ENCODE results near the gene PXDN.

PXDN gene

DNA sequence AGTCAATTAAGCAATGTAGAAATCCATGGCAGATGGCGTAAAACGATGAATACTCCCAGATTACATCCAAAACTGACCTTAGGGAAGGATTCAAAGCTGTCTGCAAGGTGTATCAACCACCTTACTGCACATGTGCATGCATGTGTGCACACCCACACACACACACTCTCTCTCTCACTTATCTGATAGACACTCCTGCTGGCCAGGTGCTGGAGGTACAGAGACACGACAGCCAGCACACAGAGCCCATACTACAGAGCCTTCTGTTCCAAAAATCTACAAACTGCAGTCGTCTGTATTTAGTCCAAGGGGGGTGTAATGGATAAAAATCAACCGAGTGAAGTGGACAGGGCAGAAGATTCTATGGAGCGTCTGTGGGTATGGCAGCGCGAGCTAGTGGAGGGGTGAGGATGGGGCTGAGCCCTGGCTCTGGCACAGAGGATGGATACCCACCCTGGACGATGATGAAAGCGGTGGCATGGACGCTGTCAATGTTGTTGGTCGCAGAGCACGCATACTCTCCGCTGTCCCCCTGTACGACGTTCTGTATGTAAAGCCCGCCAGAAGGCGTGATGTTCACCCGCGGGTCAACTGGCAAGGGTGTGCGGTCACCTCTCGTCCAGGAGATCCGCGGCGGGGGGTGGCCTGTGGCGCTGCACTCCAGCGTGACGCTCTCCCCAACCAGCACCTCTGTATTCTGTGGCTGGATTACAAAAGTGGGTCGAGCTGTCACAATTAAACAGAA lies 78.4 kb downstream of the PXDN start:
- FAIRE-seq, result no peak
- TF ChIP-seq POLR2A (IDR thresholded peaks at IDR 0.05; ENCODE audit: low read depth, low read length), result no peak
- TF ChIP-seq TAF1 (IDR thresholded peaks at IDR 0.05; ENCODE audit: borderline replicate concordance, low read depth, low read length), result no peak
- TF ChIP-seq POLR2AphosphoS5 (IDR thresholded peaks at IDR 0.05; ENCODE audit: low read depth, low read length), result no peak
- DNase-seq (ENCODE audit: insufficient read length), result no peak

DNA sequence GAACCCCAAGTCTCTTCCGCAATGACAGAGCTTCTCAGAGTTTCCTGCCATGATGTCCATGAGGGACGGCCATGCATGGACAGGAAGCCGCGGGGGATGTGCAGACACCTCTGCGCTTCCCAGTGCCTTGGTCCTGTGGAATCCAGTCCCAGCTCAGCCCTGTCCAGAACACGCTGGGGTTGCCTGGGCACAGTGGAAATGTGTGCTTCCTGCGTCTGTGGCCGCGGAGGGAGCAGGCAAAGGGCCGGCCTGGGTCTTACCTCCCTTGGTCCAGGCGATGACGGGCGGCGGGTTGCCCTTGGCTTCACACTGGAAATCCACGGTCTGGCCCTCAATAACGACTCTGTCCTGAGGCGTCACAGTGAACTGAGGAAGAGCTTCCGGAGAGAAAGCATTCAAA lies 79.6 kb downstream of the PXDN start:
- FAIRE-seq, result no peak
- TF ChIP-seq POLR2A (IDR thresholded peaks at IDR 0.05; ENCODE audit: low read depth, low read length) (no peak), POLR2AphosphoS5 (IDR thresholded peaks at IDR 0.05; ENCODE audit: low read depth, low read length) (no peak), TAF1 (IDR thresholded peaks at IDR 0.05; ENCODE audit: borderline replicate concordance, low read depth, low read length) (no peak)

DNA sequence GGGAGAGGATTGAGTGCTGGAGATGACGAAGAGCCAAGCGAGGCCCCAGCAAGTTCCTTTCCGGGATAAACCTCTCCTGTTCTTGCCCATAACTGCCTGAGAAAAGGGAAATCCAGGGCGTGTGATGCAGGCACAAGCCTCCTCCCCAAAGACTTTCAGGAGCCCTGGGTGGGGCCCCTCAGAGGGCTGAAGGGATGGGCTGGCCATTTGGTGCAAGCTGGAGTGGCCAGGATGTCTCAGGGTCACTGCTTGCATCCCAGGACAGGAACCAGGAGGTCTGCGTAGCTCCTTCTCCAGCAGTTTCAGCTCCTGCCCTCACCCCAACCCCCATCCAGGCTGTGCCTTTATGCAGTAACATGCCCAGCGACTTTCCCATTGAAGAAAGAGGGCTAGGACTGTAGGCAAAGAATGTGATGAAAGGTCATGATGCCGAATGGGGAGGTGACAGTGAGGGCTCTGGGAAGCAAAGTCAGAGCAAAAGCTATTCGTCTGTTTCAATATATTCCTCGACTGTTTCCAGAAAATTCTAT lies 80.2 kb downstream of the PXDN start:
- no peak for DNase-seq (ENCODE audit: insufficient read length)
- TF ChIP-seq TAF1 (IDR thresholded peaks at IDR 0.05; ENCODE audit: borderline replicate concordance, low read depth, low read length) (no peak), POLR2A (IDR thresholded peaks at IDR 0.05; ENCODE audit: low read depth, low read length) (no peak), POLR2AphosphoS5 (IDR thresholded peaks at IDR 0.05; ENCODE audit: low read depth, low read length) (no peak)
- no peak for FAIRE-seq

More for the DNA sequence above, 79.6 kb downstream of the PXDN start:
- DNase-seq (ENCODE audit: insufficient read length), result no peak

- TF ChIP-seq TAF1 (IDR thresholded peaks at IDR 0.05; ENCODE audit: borderline replicate concordance, low read depth, low read length) (no peak), POLR2AphosphoS5 (IDR thresholded peaks at IDR 0.05; ENCODE audit: low read depth, low read length) (no peak), POLR2A (IDR thresholded peaks at IDR 0.05; ENCODE audit: low read depth, low read length) (no peak)
- FAIRE-seq, result no peak
- DNase-seq (ENCODE audit: insufficient read length), result no peak
These were observed 80.7 kb downstream of the PXDN start for GRCh38 chr2:1663621-1664020.

DNA sequence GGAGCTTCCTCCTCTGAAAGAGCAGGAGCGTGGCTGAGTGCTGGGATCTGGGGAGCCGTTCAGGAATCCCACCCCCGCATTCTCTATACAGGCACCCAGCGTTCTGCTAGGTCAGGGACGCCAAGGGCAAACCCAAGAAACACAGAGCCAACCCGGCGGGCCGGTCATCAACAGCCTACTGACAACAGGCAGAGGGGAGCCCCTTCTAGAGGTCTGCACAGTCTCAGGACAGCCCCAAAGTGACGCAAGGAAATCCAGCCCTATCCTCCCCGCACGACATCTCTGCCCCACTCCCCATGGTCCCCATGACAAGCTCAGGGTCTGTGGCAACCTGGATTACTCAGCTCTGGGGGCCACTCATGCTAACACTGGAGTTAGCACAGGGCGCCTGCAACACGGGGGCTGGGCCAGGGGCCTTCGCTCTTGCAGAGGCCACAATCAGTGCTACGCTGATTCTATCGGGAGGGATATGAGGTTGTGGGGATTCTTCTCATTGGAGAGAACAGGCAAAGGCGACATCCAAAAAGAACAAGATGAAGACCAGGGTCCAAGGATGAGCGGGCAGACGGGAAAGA lies 81.6 kb downstream of the PXDN start:
- no peak for FAIRE-seq
- no peak for DNase-seq (ENCODE audit: insufficient read length)

GRCh38 chr2:1661891-1662605 lies 82.3 kb downstream of the PXDN start:
- DNase-seq (ENCODE audit: insufficient read length), result no peak
- FAIRE-seq, result no peak
- TF ChIP-seq TAF1 (IDR thresholded peaks at IDR 0.05; ENCODE audit: borderline replicate concordance, low read depth, low read length) (no peak), POLR2AphosphoS5 (IDR thresholded peaks at IDR 0.05; ENCODE audit: low read depth, low read length) (no peak), POLR2A (IDR thresholded peaks at IDR 0.05; ENCODE audit: low read depth, low read length) (no peak)

More for the DNA sequence above, 81.6 kb downstream of the PXDN start:
- TF ChIP-seq POLR2AphosphoS5 (IDR thresholded peaks at IDR 0.05; ENCODE audit: low read depth, low read length) (no peak), POLR2A (IDR thresholded peaks at IDR 0.05; ENCODE audit: low read depth, low read length) (no peak), TAF1 (IDR thresholded peaks at IDR 0.05; ENCODE audit: borderline replicate concordance, low read depth, low read length) (no peak)

DNA sequence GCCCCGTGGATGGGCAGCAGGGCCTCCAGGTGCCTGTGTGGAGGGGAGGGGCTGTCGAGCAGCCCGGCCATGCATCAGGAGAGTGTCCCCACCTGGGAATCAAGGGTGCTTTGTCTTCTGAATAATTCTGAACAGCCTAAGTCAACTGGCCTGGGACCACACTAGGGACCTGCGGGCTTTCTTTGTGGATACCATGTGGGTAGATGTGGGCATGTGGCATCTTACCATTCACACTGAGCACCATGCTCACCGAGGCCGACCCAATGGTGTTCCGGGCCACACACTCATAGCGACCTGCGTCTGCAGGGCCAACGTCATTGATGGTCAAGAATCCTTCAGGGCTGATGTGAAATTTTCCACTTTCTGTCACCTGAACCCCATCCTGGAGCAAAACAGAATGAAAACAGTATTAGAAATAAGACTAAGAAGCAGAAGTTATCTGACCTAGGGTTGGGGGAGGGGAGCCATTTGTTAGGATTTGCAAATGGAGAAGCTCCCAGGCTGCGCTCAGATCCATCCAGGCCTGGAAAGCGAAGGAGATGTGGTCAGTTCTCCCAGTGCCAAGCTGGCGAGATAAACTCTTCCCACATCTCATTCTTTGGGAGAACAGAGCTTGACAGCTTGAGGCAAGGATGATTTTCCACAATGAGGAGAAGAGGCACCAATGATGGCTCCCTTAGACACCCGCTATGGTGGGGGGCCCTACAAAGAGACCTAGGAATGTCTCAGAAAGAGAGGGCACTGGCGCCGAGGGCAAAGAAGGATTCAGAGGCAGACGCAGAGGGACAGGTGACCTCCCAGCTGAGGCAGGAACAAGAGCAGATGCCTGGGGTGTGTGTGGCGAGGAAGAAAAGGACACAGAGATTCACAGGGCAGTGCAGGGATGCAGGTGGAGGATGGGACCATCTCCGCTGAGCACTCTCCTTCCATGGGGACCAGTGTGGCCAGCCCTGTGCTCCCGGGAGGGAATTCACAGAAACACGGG lies 83.4 kb downstream of the PXDN start:
- FAIRE-seq, result no peak
- DNase-seq (ENCODE audit: insufficient read length), result no peak
- no peak for TF ChIP-seq TAF1 (IDR thresholded peaks at IDR 0.05; ENCODE audit: borderline replicate concordance, low read depth, low read length)
- TF ChIP-seq POLR2A (IDR thresholded peaks at IDR 0.05; ENCODE audit: low read depth, low read length), result no peak
- TF ChIP-seq POLR2AphosphoS5 (IDR thresholded peaks at IDR 0.05; ENCODE audit: low read depth, low read length), result no peak

- TF ChIP-seq POLR2AphosphoS5 (IDR thresholded peaks at IDR 0.05; ENCODE audit: low read depth, low read length) (no peak), POLR2A (IDR thresholded peaks at IDR 0.05; ENCODE audit: low read depth, low read length) (no peak), TAF1 (IDR thresholded peaks at IDR 0.05; ENCODE audit: borderline replicate concordance, low read depth, low read length) (no peak)
- FAIRE-seq, result no peak
These were observed 84.3 kb downstream of the PXDN start for GRCh38 chr2:1659951-1660565.

GRCh38 chr2:1658394-1659151 lies 85.7 kb downstream of the PXDN start:
- FAIRE-seq (no peak), DNase-seq (ENCODE audit: insufficient read length) (no peak)
- TF ChIP-seq POLR2AphosphoS5 (IDR thresholded peaks at IDR 0.05; ENCODE audit: low read depth, low read length) (no peak), POLR2A (IDR thresholded peaks at IDR 0.05; ENCODE audit: low read depth, low read length) (no peak), TAF1 (IDR thresholded peaks at IDR 0.05; ENCODE audit: borderline replicate concordance, low read depth, low read length) (no peak)

More at GRCh38 chr2:1659951-1660565, 84.3 kb downstream of the PXDN start:
- no peak for DNase-seq (ENCODE audit: insufficient read length)

Measured in GM12892 (cell line).